ENCODE data around the gene USH1C. TPM values are rescaled to one million over a fixed set of nuclear protein-coding genes. Genes with fewer than 3 reads are reported as not detected.

Gene USH1C
- total RNA-seq, 4 donors from 2014 or later, result 1.0 to 5.9 (median 3.9) TPM; not detected in 1

DNA sequence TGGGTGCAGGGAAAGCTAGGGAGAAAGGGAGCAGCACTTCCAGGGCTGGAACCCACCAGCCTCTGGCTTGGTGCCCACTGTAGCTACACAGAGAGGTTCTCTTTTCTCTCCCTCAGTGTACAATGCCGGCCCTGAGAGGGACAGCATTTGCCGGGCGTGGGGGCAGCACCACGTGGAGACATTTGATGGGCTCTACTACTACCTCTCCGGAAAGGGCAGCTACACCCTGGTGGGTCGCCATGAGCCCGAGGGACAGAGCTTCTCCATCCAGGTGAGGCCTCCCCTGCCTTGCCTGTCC, 9.0 kb upstream of the USH1C start:
- no peak overlapping the region for H3K27ac ChIP-seq
- TF ChIP-seq, protein P1, sequence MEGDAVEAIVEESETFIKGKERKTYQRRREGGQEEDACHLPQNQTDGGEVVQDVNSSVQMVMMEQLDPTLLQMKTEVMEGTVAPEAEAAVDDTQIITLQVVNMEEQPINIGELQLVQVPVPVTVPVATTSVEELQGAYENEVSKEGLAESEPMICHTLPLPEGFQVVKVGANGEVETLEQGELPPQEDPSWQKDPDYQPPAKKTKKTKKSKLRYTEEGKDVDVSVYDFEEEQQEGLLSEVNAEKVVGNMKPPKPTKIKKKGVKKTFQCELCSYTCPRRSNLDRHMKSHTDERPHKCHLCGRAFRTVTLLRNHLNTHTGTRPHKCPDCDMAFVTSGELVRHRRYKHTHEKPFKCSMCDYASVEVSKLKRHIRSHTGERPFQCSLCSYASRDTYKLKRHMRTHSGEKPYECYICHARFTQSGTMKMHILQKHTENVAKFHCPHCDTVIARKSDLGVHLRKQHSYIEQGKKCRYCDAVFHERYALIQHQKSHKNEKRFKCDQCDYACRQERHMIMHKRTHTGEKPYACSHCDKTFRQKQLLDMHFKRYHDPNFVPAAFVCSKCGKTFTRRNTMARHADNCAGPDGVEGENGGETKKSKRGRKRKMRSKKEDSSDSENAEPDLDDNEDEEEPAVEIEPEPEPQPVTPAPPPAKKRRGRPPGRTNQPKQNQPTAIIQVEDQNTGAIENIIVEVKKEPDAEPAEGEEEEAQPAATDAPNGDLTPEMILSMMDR (IDR thresholded peaks at IDR 0.05), result no peak
- no peak for TF ChIP-seq POLR2A (IDR thresholded peaks at IDR 0.05)
- intact Hi-C loops (cut with DNase I), result no loop called here
- H3K36me3 ChIP-seq, result no peaks in the 10 kb centered on the region
- DNase-seq, result no peak
- 82 to 96% methylated on average over 4 to 6 of the region's 7 CpGs for WGBS, 2 donors
- no peaks in the 10 kb centered on the region for H3K27me3 ChIP-seq
- no peak overlapping the region for H3K4me3 ChIP-seq (replicated peaks in 1 of 3)
- no peaks in the 10 kb centered on the region for H3K4me1 ChIP-seq
- H3K9me3 ChIP-seq, result no peaks in the 10 kb centered on the region

DNA sequence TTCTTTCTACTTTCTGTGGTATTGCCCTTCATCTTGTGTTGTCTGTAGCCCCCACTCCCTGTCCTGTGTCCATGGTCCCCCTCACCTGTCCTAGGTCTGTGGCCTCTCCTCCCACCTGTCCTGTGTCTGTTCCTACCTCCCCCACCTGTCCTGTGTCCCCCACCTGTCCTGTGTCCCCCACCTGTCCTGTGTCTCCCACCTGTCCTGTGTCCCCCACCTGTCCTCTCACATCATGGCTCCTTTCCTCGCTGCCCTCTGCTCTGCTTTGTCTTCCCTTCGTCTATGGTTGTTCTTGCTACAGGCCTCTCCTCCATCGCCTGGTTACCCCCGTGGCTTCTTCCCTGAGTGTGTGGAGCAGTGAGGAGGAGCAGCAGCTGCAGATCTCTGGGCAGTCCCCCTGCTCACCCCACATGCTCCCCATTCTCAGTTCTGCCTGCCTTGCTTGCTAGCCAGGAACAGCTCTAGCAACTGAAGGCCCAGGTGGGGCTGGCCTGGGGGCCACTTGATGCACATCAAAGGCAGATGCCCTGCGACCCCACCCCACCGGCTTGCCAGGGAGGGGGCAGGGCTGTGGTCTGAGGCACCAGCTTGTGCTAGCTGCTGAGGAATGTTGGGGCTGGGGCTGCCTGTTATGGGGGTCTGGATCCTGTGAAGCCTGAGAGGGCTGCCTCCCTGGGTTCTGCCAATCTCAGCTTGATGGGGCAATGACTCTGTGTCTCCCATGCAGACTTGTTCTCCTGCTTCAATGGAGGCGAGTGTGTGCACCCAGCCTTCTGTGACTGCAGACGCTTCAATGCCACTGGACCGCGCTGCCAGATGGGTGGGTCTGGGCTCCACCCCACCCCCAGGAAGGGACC, 8.4 kb upstream of the USH1C start:
- H3K9me3 ChIP-seq, result no peaks in the 10 kb centered on the region
- no peak overlapping the region for H3K4me3 ChIP-seq (replicated peaks in 1 of 3)
- no peak overlapping the region for H3K27ac ChIP-seq
- 78 to 92% methylated on average over 4 to 9 of the region's 10 CpGs for WGBS, 2 donors
- DNase-seq, result no peak
- TF ChIP-seq, protein P1 (IDR thresholded peaks at IDR 0.05), result no peak
- TF ChIP-seq POLR2A (IDR thresholded peaks at IDR 0.05), result no peak
- intact Hi-C loops (cut with DNase I), result no loop called here
- H3K4me1 ChIP-seq, result no peaks in the 10 kb centered on the region
- no peaks in the 10 kb centered on the region for H3K36me3 ChIP-seq
- H3K27me3 ChIP-seq, result no peaks in the 10 kb centered on the region

DNA sequence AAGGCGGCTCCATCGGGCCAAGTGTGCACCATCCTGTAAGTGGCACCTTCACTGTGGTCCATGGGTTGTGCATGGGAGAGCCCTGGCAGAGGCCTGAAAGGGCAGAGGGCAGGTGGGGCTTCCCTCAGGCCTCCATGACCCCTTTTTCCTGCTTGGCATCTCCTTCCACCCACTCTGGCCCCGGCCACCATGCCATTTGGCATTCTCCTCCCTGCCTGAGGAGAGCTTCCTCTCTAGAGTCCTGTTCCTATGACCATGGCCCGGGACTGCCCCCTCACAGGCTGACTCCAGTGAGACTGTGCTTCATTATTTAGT, 7.8 kb upstream of the USH1C start:
- intact Hi-C loops (cut with DNase I), result no loop called here
- Histone ChIP-seq H3K27me3 (no peaks in the 10 kb centered on the region), H3K4me3 (replicated peaks in 1 of 3) (no peak overlapping the region), H3K9me3 (no peaks in the 10 kb centered on the region), H3K36me3 (no peaks in the 10 kb centered on the region), H3K4me1 (no peaks in the 10 kb centered on the region), H3K27ac (no peak overlapping the region)
- no peak for TF ChIP-seq POLR2A (IDR thresholded peaks at IDR 0.05)
- TF ChIP-seq, protein P1 (IDR thresholded peaks at IDR 0.05), result no peak
- 84 to 90% methylated on average over 2 to 4 of the region's 4 CpGs for WGBS, 2 donors
- DNase-seq, result no peak

DNA sequence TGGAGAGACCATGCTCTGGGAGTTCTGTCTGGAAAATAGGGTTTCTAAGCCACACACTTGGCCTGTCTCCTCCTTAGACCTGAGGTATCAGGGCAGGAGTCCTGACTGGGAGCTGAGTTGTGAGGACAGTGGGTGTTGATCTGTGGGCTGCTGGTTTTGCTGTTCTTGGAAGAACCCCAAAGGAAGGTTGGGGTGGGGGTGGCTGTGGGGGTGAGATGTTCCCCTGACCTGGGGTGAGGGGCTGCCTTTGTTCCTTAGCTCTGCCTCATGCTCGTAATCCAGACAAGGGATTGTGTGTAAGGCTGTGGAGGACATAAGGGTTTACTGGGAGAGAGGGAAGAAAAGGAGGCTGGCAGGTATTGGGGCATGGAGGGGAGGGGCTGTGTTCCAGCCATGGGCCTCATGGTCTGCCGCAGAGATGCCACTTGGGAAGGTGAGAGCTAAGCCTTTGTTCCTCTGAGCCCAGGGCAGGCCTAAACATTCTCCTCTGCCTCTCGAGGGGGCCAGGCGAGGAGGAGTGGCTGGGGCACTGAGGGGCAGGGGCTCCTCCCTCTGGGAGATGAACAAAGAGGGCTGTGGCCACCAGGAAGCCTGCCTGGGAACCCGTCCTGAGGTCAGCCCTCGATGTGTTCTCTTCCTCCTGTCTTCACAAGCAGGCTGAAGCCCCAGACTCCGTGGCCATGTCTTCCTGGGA, 7.3 kb upstream of the USH1C start:
- Histone ChIP-seq H3K27ac (no peak overlapping the region), H3K9me3 (no peaks in the 10 kb centered on the region), H3K36me3 (no peaks in the 10 kb centered on the region), H3K27me3 (no peaks in the 10 kb centered on the region), H3K4me3 (replicated peaks in 1 of 3) (no peak overlapping the region), H3K4me1 (no peaks in the 10 kb centered on the region)
- TF ChIP-seq POLR2A (IDR thresholded peaks at IDR 0.05), result no peak
- TF ChIP-seq, protein P1 (IDR thresholded peaks at IDR 0.05), result no peak
- no peak for DNase-seq
- 66 to 72% methylated on average over 4 to 6 of the region's 7 CpGs for WGBS, 2 donors
- intact Hi-C loops (cut with DNase I), result no loop called here
